Erythroblast (primary cell): Measurements from ENCODE around the gene PEDS1.

ENCODE experiments used
- GATA1 ChIP-seq: IDR thresholded peaks from 2 replicates; pipeline ENCODE4 v1.6.1; 2011; ENCODE audit warnings: low read depth, mild to moderate bottlenecking, control low read depth, low read length, moderate library complexity
- POLR2A ChIP-seq: IDR thresholded peaks from 2 replicates; pipeline ENCODE4 v1.6.1; 2011; ENCODE audit warnings: mild to moderate bottlenecking, low read length

- TF ChIP-seq POLR2A, result no peak
- no peak for TF ChIP-seq GATA1
These were observed 40.9 kb upstream of the PEDS1 start for GRCh38 chr20:50194422-50194830.
